HAP-1 (cell line): Measurements from ENCODE around the gene NUP153.
"Not testable (repeated sequence)": the region's sequence is repeated elsewhere in the genome, so short reads cannot be mapped to it uniquely, and the experiment has no call there.

Experiments used
- DNase-seq, 2 experiments: peaks; one replicate each; pipeline ENCODE4 v3.0.0-alpha.2; 2016 to 2020; ENCODE audit warnings: low spot score in 2 of 2
- H3K27me3 ChIP-seq: fragments of 250-450 bp; sonication (Bioruptor Pico); 2 replicates; pipeline ENCODE4 v1.5.1; 2020; ENCODE audit warnings: low read depth, mild to moderate bottlenecking, moderate library complexity
- H3K36me3 ChIP-seq: fragments of 250-450 bp; sonication (Bioruptor Pico); replicated peaks from 2 replicates; pipeline ENCODE4 v1.5.1; 2020; ENCODE audit warnings: mild to moderate bottlenecking
- H3K4me1 ChIP-seq: fragments of 250-450 bp; sonication (Bioruptor Pico); 2 replicates; pipeline ENCODE4 v1.5.1; 2020; ENCODE audit warnings: mild to moderate bottlenecking
- H3K4me3 ChIP-seq: fragments of 250-450 bp; sonication (Bioruptor Pico); 2 replicates; pipeline ENCODE4 v1.5.1; 2020; ENCODE audit warnings: mild to moderate bottlenecking, moderate library complexity
- H3K9me3 ChIP-seq: fragments of 250-450 bp; sonication (Bioruptor Pico); 2 replicates; pipeline ENCODE4 v1.5.1; 2020; ENCODE audit warnings: mild to moderate bottlenecking, moderate library complexity
- in situ Hi-C: fragments of 300-500 bp; cut with MboI; formaldehyde crosslinking; loops from 3 replicates; pipeline ENCODE4 v1.14.3; 2020; ENCODE audit warnings: low sequenced_read_pairs, inconsistent platforms, mixed read lengths

Gene NUP153

DNA sequence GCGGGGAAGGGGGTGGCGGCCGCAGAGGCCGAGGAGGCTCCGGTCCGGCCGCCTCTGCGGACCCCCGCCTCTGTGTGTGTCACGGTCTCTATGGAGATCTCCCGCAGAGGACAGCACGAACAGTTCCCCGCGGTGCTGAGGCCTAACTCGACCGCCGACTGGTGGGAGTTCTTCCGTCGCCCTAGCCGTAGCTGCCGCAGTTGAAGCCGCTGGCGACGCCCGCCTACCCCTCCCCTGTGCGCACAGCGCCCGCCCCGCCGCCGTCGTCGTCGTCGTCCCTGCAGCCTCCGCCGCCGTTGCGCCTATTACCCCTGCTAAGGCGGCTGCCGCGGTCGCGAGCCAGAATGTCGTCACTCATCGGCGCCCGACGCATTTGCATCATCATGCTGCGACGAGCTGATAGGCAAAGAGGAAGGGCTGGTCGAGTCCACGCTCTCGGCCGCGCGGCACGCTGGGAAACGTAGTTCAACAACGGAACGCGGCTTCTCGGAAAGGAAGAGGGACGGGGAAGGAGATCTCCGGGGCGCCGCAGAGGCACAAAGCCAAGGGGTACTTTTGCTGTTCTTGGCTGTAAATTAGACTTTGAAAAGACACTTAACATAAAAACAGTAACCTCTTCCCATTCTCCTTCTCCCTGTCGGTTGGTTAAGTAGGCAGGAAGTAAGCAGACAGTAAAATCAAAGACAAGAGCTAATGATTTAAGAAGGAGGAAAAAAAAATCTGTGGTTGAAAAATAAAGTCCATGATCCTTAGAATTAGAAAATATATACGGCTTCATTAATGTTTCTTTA lies at the start of gene NUP153:
NUP153 (minus strand) TSS at position 346 of the 791 bp plus-strand sequence. CDS start 538 bp downstream, outside the sequence.
- Histone ChIP-seq H3K27me3 (no peaks in the 10 kb centered on the region), H3K36me3 (no peaks in the 10 kb centered on the region; the same call in 1 of the 2 replicates), H3K9me3 (no peaks in the 10 kb centered on the region), H3K4me1 (peaks cover 21% of the 10 kb centered on the region), H3K4me3 (peak within 1 kb of the TSS; percentile 94)
- in situ Hi-C loops: no loop called here
- DNase-seq: peak; percentile 90 to 99

DNA sequence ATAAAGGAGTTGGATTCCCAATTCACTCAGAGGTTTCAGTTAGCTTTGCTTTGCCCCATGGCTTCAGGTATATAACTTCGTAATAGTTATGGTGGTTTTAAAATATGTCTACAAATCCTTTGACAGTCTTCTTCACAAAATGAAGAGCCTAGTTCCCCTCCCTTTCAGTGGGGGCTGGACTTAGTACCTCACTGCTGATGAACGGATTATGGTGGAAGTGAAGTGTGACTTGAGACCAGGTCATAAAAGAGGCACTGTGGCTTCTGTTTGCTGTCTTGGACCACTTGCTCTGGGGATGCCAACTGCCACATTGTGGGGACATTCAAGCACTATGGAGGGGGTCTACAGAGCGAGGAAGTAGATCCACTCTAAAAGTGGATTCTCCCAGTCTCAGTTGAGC lies 47.5 kb upstream of the NUP153 start:
- peaks cover 4% of the 10 kb centered on the region for H3K4me1 ChIP-seq
- no peaks in the 10 kb centered on the region for H3K9me3 ChIP-seq
- in situ Hi-C loops: no loop called here
- H3K27me3 ChIP-seq: no peaks in the 10 kb centered on the region
- DNase-seq: no peak
- H3K36me3 ChIP-seq: no peaks in the 10 kb centered on the region
- no peak overlapping the region for H3K4me3 ChIP-seq

DNA sequence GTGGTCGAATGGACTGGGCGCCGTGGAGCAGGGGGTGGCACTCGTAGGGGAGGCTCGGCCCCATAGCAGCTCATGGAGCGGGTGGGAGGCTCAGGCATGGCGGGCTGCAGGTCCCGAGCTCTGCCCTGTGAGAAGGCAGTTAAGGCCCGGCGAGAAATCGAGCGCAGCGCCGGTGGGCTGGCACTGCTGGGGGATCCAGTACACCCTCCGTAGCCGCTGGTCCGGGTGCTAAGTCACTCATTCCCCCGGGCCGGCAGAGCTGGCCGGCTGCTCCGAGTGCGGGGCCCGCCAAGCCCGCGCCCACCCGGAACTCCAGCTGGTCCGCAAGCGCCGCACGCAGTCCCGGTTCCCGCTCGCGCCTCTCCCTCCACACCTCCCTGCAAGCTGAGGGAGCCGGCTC lies 38.6 kb upstream of the NUP153 start:
- in situ Hi-C loops, DNase-seq, H3K4me1 ChIP-seq: not testable (repeated sequence)

DNA sequence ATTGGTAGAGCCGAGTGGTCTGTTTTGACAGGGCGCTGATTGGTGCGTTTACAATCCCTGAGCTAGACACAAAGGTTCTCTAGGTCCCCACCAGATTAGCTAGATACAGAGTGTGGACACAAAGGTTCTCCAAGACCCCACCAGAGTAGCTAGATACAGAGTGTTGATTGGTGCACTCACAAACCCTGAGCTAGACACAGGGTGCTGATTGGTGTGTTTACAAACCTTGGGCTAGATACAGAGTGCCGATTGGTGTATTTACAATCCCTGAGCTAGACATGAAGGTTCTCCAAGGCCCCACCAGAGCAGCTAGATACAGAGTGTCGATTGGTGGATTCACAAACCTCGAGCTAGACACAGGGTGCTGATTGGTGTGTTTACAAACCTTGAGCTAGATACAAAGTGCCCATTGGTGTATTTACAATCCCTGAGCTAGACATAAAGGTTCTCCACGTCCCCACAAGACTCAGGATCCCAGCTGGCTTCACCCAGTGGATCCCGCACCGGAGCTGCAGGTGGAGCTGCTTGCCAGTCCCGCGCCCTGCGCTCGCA lies 38.1 kb upstream of the NUP153 start:
- H3K9me3 ChIP-seq, H3K4me3 ChIP-seq, in situ Hi-C loops, H3K36me3 ChIP-seq, H3K27me3 ChIP-seq, DNase-seq, H3K4me1 ChIP-seq: not testable (repeated sequence)

More for the DNA sequence above, 38.6 kb upstream of the NUP153 start:
- H3K9me3 ChIP-seq, H3K4me3 ChIP-seq, H3K36me3 ChIP-seq, H3K27me3 ChIP-seq: not testable (repeated sequence)

DNA sequence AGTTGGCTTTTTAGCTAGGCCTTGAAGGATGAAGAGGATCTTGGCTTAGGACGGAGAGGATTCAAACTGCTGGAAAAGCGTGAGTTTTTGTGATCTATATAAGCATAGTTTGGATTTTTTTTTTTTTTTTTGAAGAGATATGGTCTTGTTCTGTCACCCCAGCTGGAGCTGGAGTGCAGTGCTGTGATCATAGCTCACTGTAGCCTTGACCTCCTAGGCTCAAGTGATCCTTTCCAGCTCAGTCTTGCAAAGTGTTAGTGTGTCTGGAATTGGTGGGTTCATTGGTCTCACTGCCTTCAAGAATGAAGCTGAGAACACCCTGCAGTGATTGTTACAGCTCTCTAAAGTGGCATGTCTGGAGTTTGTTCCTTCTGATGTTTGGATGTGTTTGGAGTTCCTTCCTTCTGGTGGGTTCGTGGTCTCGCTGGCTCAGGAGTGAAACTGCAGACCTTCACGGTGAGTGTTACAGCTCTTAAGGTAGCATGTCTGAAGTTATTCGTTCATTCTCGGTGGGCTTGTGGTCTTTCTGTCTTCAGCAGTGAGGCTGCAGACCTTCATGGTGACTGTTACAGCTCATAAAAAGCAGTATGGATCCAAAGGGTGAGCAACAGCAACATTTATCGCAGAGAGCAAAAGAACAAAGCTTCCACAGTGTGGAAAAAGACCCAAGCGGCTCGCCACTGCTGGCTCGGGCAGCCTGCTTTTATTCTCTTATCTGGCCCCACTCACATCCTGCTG lies 37.5 kb upstream of the NUP153 start:
- Histone ChIP-seq H3K9me3 (no peaks in the 10 kb centered on the region), H3K4me3 (no peak overlapping the region), H3K36me3 (no peaks in the 10 kb centered on the region), H3K27me3 (no peaks in the 10 kb centered on the region), H3K4me1 (no peaks in the 10 kb centered on the region)
- in situ Hi-C loops: no loop called here
- DNase-seq: no peak

DNA sequence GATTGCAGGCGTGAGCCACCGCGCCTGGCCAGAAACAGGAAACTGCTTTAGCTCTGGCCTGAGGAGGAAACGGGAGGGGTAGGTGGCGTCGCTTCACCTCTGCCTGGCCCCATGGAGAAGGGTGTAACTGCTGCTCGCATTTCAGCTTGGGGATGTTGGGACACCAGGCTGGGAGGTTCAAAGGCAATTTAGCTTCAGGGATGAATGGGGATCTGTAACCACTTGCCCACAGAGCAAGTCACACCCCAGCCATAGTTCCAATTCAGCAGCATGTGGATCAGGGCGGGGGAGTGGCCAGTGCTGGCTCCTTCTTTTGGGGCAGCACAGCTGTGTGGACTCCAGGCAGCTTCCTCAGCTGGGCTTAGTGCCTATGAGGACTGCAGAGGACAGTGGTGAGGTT lies 34.8 kb upstream of the NUP153 start:
- no peak overlapping the region for H3K4me3 ChIP-seq
- in situ Hi-C loops: no loop called here
- H3K9me3 ChIP-seq: peaks cover 5% of the 10 kb centered on the region; the same call in 1 of the 2 replicates
- H3K4me1 ChIP-seq: no peaks in the 10 kb centered on the region
- no peaks in the 10 kb centered on the region for H3K27me3 ChIP-seq
- no peak for DNase-seq
- no peaks in the 10 kb centered on the region for H3K36me3 ChIP-seq

DNA sequence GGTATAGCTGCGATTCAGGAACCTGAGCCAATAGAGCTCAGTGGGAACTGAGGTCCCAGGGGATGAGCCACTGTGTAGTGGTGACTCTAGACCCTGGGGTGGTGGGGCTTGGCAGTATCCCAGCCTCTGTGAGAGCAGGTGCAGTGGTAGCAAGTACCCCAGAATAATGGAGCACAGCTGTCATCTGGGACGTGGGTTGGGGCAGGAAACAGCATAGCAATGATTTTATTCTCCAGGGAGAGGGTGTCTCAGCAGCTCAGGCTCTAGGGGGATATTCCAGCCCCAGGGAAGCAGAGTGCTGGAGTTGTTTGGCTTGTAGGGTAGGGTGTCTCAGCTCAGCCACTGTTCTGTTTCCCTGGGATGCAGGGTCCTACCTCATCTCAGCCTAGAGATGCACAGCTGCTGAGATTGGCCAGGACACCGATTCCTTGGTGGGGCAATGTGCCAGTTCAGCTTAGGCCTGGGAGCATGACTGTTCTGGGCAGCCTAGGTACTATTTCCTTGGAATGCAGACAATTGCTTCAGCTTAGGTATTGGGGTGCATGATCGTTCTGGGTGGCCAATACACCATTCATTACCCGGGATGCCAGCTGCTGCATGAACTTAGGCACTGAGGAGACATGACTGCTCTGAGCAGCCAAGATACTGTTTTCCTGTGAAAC lies 34.0 kb upstream of the NUP153 start:
- in situ Hi-C loops: no loop called here
- Histone ChIP-seq H3K4me3 (no peak overlapping the region), H3K4me1 (no peaks in the 10 kb centered on the region), H3K36me3 (no peaks in the 10 kb centered on the region), H3K27me3 (no peaks in the 10 kb centered on the region), H3K9me3 (peaks cover 5% of the 10 kb centered on the region; the same call in 1 of the 2 replicates)
- no peak for DNase-seq

DNA sequence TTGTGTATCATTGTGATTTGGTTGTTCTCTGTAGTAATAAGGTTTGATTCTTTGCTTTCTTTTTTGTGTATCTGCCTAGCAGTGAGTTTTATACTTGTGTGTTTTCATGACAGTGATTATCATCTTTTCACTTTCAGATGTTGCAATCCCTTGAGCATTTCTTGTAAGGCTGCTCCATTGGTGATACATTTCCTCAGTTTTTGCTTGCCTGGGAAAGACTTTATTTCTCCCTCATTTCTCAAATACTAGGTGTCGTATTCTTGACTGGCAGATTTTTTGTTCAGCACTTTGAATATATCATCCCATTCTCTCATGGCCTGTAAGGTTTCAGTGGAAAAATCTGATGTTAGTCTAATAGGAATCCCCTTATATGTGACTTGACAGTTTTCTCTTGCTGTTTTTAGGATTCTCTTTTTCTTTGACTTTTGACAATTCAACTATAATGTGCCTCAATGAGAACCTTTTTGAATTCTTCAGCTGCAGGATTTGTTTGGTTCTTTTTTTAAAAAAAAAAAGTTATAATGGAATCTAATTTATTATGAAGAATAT lies 31.1 kb upstream of the NUP153 start:
- Histone ChIP-seq H3K9me3 (peaks cover 5% of the 10 kb centered on the region; the same call in 1 of the 2 replicates), H3K4me3 (no peak overlapping the region), H3K27me3 (no peaks in the 10 kb centered on the region), H3K36me3 (no peaks in the 10 kb centered on the region), H3K4me1 (no peaks in the 10 kb centered on the region)
- in situ Hi-C loops: no loop called here
- DNase-seq: no peak

DNA sequence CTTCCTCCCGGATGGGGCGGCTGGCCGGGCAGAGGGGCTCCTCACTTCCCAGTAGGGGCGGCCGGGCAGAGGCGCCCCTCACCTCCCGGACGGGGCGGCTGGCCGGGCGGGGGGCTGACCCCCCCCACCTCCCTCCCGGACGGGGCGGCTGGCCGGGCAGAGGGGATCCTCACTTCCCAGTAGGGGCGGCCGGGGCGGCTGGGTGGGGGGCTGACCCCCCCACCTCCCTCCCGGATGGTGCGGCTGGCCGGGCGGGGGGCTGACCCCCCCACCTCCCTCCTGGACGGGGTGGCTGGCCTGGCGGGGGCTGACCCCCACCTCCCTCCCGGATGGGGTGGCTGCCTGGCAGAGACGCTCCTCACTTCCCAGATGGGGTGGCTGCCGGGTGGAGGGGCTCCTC lies 28.6 kb upstream of the NUP153 start:
- H3K4me1 ChIP-seq, H3K27me3 ChIP-seq, in situ Hi-C loops, H3K36me3 ChIP-seq, H3K4me3 ChIP-seq, DNase-seq, H3K9me3 ChIP-seq: not testable (repeated sequence)

DNA sequence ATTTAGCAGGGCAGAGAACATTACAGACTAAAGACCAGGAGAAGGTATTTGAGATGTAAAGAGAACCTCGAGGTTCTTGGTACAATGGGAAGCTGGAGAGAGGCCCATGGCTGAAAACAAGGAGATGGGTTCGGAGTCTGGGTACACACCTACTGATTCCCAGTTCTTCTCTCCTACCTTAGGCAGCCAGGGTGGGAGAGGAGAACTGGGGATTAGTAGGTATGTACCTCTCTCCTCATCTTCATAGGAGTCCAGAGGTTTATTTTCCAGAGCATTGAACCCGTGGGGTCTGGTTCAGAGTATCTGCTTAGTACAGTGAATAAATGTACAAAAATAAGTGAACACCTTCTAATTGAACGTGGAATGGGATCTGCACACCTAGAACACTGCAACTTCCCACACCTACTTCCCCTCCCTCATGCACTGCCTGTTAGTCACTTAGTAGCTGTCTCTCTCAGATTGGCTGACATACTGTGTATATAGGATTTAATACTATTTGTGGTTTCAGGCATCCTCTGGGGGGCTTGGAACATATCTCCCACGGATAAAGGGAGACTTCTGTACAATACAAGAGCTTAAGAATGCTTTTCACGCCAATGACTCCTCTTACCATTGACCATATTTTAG lies 23.5 kb upstream of the NUP153 start:
- H3K36me3 ChIP-seq: no peaks in the 10 kb centered on the region
- no peak overlapping the region for H3K4me3 ChIP-seq
- DNase-seq: no peak
- in situ Hi-C loops: no loop called here
- no peaks in the 10 kb centered on the region; the same call in 1 of the 2 replicates for H3K4me1 ChIP-seq
- no peaks in the 10 kb centered on the region for H3K27me3 ChIP-seq
- H3K9me3 ChIP-seq: no peaks in the 10 kb centered on the region

DNA sequence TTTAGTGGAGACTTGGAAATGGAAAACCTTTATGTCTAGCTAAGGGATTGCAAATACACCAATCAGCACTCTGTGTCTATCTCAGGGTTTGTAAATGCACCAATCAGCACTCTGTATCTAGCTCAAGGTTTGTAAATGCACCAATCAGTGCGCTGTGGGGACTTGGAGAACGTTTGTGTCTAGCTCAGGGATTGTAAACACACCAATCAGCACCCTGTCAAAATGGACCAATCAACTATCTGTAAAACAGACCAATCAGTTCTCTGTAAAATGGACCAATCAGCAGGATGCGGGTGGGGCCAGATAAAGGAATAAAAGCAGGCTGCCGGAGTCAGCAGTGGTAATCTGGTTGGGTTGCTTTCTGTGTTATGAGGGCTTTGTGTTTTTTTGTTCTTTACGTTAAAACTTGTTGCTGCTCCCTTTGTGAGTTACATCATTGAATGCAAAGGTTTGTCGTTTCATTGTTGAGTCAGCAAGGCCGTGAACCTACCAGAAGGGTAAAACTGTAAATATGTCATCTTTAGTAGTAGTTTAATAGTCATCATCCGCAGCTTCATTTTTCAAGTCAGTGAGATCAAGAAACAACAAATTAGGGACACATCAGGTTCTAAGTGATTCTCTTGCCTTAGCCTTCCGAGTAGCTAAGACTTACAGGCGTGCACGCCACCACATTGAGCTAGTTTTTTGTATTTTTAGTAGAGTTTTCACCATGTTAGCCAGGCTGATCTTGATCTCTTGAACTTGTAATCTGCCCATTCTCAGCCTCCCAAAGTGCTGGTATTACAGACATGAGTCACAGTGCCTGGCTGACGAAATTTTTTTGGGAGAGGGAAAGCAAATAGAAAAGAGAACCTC lies 22.7 kb upstream of the NUP153 start:
- H3K36me3 ChIP-seq: no peaks in the 10 kb centered on the region
- H3K4me1 ChIP-seq: peaks cover 4% of the 10 kb centered on the region
- no peaks in the 10 kb centered on the region for H3K9me3 ChIP-seq
- H3K4me3 ChIP-seq: no peak overlapping the region
- no peak for DNase-seq
- no peaks in the 10 kb centered on the region for H3K27me3 ChIP-seq
- in situ Hi-C loops: no loop called here

DNA sequence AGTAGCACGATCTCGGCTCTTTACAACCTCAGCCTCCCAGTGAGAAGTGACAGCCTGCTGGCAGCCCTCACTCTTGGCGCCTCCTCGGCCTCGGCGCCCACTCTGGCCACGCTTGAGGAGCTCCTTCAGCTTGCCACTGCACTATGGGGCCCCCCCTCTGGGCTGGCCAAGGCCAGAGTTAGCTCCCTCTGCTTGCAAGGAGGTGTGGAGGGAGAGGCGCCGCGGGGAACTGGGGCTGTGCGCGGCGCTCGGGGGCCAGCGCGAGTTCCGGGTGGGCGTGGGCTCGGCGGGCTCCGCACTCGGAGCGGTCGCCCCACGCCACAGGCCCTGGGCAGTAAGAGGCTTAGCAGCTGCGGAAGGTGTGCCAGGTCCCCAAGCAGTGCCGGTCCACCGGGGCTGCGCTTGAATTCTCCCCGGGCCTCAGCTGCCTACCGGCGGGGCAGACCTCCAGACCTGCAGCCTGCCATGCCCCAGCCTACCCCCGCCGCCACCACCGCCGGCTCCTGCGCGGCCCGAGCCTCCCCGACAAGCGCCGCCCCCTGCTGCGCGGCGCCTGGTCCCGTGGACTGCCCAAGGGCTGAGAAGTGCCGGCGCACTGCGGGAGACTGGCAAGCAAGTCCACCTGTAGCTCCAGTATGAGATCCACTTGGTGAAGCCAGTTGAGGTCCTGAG lies 22.0 kb upstream of the NUP153 start:
- no peak overlapping the region for H3K4me3 ChIP-seq
- in situ Hi-C loops: no loop called here
- H3K4me1 ChIP-seq: peaks cover 4% of the 10 kb centered on the region
- no peaks in the 10 kb centered on the region for H3K9me3 ChIP-seq
- no peaks in the 10 kb centered on the region for H3K36me3 ChIP-seq
- H3K27me3 ChIP-seq: no peaks in the 10 kb centered on the region
- DNase-seq: no peak
